KMS-11 (cell line): ENCODE measurements around the gene RPLP1.

Source experiments
- H2AFZ ChIP-seq: fragments of 200-600 bp; sonication (generic); 2 replicates; pipeline ENCODE4 v1.6.1; 2016; ENCODE audit warnings: antibody characterized with exemption, mixed run types, low read depth
- H3K27ac ChIP-seq: fragments of 200-600 bp; sonication (generic); 2 replicates; pipeline ENCODE4 v1.6.1; 2016; ENCODE audit warnings: mild to moderate bottlenecking, mixed run types
- H3K27me3 ChIP-seq: fragments of 200-600 bp; sonication (generic); 2 replicates; pipeline ENCODE4 v1.6.1; 2017; ENCODE audit warnings: mild to moderate bottlenecking, low read depth, mixed run types, moderate library complexity; ENCODE audit not compliant: insufficient read depth
- H3K36me3 ChIP-seq: fragments of 200-600 bp; sonication (generic); 2 replicates; pipeline ENCODE4 v1.6.1; 2017; ENCODE audit warnings: mild to moderate bottlenecking, mixed run types; ENCODE audit not compliant: insufficient read depth
- H3K4me1 ChIP-seq: fragments of 200-600 bp; sonication (generic); 2 replicates; pipeline ENCODE4 v1.6.1; 2016; ENCODE audit warnings: mild to moderate bottlenecking, low read depth, mixed run types; ENCODE audit not compliant: poor library complexity, severe bottlenecking
- H3K4me2 ChIP-seq: fragments of 200-600 bp; sonication (generic); 2 replicates; pipeline ENCODE4 v1.7.0; 2016; ENCODE audit warnings: mild to moderate bottlenecking, mixed run types
- H3K4me3 ChIP-seq: fragments of 200-600 bp; sonication (generic); IDR thresholded peaks from 2 replicates; pipeline ENCODE4 v1.6.1; 2017; ENCODE audit warnings: low read depth, low read length, mixed read lengths; ENCODE audit not compliant: insufficient read depth
- H3K79me2 ChIP-seq: fragments of 200-600 bp; sonication (generic); 2 replicates; pipeline ENCODE4 v1.6.1; 2016; ENCODE audit warnings: low read depth, mixed run types; ENCODE audit not compliant: insufficient read depth
- H3K9ac ChIP-seq: fragments of 200-600 bp; sonication (generic); 2 replicates; pipeline ENCODE4 v1.6.1; 2016; ENCODE audit warnings: mild to moderate bottlenecking, mixed run types
- H4K20me1 ChIP-seq: fragments of 200-600 bp; sonication (generic); 2 replicates; pipeline ENCODE4 v1.6.1; 2016; ENCODE audit warnings: mild to moderate bottlenecking, mixed run types; ENCODE audit not compliant: insufficient read depth
- CTCF ChIP-seq: fragments of 200-600 bp; sonication (generic); conservative IDR thresholded peaks from 2 replicates; pipeline ENCODE4 v1.6.1; 2017; ENCODE audit warnings: low read depth, mild to moderate bottlenecking, antibody characterized with exemption, low read length, moderate library complexity, mixed read lengths

Gene RPLP1

DNA sequence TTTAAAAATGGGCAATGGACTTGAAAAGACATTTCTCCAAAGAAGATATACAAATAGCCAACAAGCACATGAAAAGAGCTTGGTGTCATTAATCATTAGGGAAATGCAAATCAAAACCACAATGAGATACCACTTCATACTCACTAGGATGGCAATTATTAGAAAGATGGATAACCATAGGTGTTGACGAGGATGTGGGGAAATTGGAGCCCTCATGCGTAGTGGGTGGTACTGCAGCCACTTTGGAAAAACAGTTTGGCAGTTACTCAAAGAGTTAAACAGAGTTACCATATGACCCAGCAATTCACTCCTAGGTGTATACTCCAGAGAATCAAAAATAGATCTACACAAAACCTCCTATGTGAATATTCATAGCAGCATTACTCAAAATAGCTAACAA is 27.4 kb downstream of the RPLP1 start:
- Histone ChIP-seq H3K4me2 (no peak overlapping the region), H3K4me3 (no peak overlapping the region), H4K20me1 (no peaks in the 10 kb centered on the region), H3K36me3 (no peaks in the 10 kb centered on the region), H3K9ac (no peak overlapping the region), H3K4me1 (no peaks in the 10 kb centered on the region), H2AFZ (no peak overlapping the region), H3K27me3 (no peaks in the 10 kb centered on the region), H3K27ac (no peak overlapping the region), H3K79me2 (no peaks in the 10 kb centered on the region)
- no peak for TF ChIP-seq CTCF

GRCh38 chr15:69480932-69481331 is 28.3 kb downstream of the RPLP1 start:
- H3K4me2 ChIP-seq, result no peak overlapping the region
- no peak overlapping the region for H2AFZ ChIP-seq
- H3K79me2 ChIP-seq, result no peaks in the 10 kb centered on the region
- H3K9ac ChIP-seq, result no peak overlapping the region
- H3K36me3 ChIP-seq, result no peaks in the 10 kb centered on the region
- H3K4me3 ChIP-seq, result no peak overlapping the region
- no peaks in the 10 kb centered on the region for H3K27me3 ChIP-seq
- H4K20me1 ChIP-seq, result no peaks in the 10 kb centered on the region
- TF ChIP-seq CTCF, result no peak
- H3K4me1 ChIP-seq, result no peaks in the 10 kb centered on the region
- H3K27ac ChIP-seq, result no peak overlapping the region

- H3K27me3 ChIP-seq, result no peaks in the 10 kb centered on the region
- no peak overlapping the region for H3K4me2 ChIP-seq
- H3K4me3 ChIP-seq, result no peak overlapping the region
- no peak overlapping the region for H3K9ac ChIP-seq
- H3K36me3 ChIP-seq, result no peaks in the 10 kb centered on the region
- TF ChIP-seq CTCF, result no peak
- H4K20me1 ChIP-seq, result no peaks in the 10 kb centered on the region
- H2AFZ ChIP-seq, result no peak overlapping the region
- no peak overlapping the region for H3K27ac ChIP-seq
- H3K79me2 ChIP-seq, result no peaks in the 10 kb centered on the region
- H3K4me1 ChIP-seq, result no peaks in the 10 kb centered on the region
Observed at GRCh38 chr15:69482686-69483256, 30.2 kb downstream of the RPLP1 start.

- Histone ChIP-seq H3K4me3 (no peak overlapping the region), H4K20me1 (no peaks in the 10 kb centered on the region), H3K4me2 (no peak overlapping the region), H3K27me3 (no peaks in the 10 kb centered on the region), H3K4me1 (no peaks in the 10 kb centered on the region), H3K79me2 (no peaks in the 10 kb centered on the region), H3K9ac (no peak overlapping the region), H2AFZ (no peak overlapping the region), H3K27ac (no peak overlapping the region), H3K36me3 (no peaks in the 10 kb centered on the region)
- no peak for TF ChIP-seq CTCF
Observed at GRCh38 chr15:69484837-69485236, 32.2 kb downstream of the RPLP1 start.
